ENCODE measurements around the gene SGK2.

SGK2 gene

GRCh38 chr20:43549416-43550065 lies 9.3 kb upstream of the SGK2 start:
- TF ChIP-seq, protein P1, sequence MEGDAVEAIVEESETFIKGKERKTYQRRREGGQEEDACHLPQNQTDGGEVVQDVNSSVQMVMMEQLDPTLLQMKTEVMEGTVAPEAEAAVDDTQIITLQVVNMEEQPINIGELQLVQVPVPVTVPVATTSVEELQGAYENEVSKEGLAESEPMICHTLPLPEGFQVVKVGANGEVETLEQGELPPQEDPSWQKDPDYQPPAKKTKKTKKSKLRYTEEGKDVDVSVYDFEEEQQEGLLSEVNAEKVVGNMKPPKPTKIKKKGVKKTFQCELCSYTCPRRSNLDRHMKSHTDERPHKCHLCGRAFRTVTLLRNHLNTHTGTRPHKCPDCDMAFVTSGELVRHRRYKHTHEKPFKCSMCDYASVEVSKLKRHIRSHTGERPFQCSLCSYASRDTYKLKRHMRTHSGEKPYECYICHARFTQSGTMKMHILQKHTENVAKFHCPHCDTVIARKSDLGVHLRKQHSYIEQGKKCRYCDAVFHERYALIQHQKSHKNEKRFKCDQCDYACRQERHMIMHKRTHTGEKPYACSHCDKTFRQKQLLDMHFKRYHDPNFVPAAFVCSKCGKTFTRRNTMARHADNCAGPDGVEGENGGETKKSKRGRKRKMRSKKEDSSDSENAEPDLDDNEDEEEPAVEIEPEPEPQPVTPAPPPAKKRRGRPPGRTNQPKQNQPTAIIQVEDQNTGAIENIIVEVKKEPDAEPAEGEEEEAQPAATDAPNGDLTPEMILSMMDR (conservative IDR thresholded peaks at IDR 0.05; ENCODE audit: low read depth, low read length), result no peak
- Histone ChIP-seq H3K4me3 (IDR thresholded peaks at IDR 0.05; ENCODE audit: insufficient read depth, low read depth, low read length) (no peak overlapping the region), H3K9ac (no peak overlapping the region), H3K36me3 (ENCODE audit: insufficient read depth) (no peaks in the 10 kb centered on the region), H2AFZ (ENCODE audit: low read depth) (no peak overlapping the region), H3K27me3 (ENCODE audit: insufficient read depth, low read depth) (no peaks in the 10 kb centered on the region), H3K4me1 (ENCODE audit: low read depth, poor library complexity, severe bottlenecking) (peaks cover 5% of the 10 kb centered on the region), H3K27ac (no peak overlapping the region), H4K20me1 (ENCODE audit: insufficient read depth) (no peaks in the 10 kb centered on the region), H3K79me2 (ENCODE audit: insufficient read depth, low read depth) (no peaks in the 10 kb centered on the region), H3K4me2 (no peak overlapping the region)

DNA sequence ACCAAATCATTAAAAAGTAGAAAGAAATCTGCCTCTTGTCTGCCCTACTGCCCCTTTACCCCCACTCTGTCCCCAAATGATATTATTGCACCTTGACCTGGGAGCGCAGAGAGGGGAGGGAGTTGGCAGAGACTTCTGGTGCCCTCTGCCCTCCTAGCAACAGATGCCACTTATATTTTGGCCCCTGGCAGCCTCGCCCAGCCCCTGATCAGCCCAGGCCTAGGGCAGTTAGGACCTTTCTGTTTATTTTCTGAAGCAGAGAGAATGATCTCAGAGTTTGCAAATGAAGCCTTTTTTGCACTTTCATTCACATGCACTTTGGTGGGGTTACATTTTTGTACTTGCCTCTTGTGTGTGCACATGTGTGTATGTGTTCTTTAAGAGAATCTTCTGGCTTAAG lies 8.4 kb upstream of the SGK2 start:
- H3K4me1 ChIP-seq (ENCODE audit: low read depth, poor library complexity, severe bottlenecking), result no peaks in the 10 kb centered on the region
- H3K27ac ChIP-seq, result no peak overlapping the region
- H4K20me1 ChIP-seq (ENCODE audit: insufficient read depth), result no peaks in the 10 kb centered on the region
- H3K27me3 ChIP-seq (ENCODE audit: insufficient read depth, low read depth), result no peaks in the 10 kb centered on the region
- H3K4me2 ChIP-seq, result no peak overlapping the region
- H3K79me2 ChIP-seq (ENCODE audit: insufficient read depth, low read depth), result no peaks in the 10 kb centered on the region
- H3K36me3 ChIP-seq (ENCODE audit: insufficient read depth), result no peaks in the 10 kb centered on the region
- no peak overlapping the region for H3K4me3 ChIP-seq (IDR thresholded peaks at IDR 0.05; ENCODE audit: insufficient read depth, low read depth, low read length)
- H3K9ac ChIP-seq, result no peak overlapping the region
- TF ChIP-seq, protein P1 (conservative IDR thresholded peaks at IDR 0.05; ENCODE audit: low read depth, low read length), result no peak
- H2AFZ ChIP-seq (ENCODE audit: low read depth), result no peak overlapping the region

- no peak overlapping the region for H3K4me3 ChIP-seq (IDR thresholded peaks at IDR 0.05; ENCODE audit: insufficient read depth, low read depth, low read length)
- H3K9ac ChIP-seq, result no peak overlapping the region
- TF ChIP-seq, protein P1 (conservative IDR thresholded peaks at IDR 0.05; ENCODE audit: low read depth, low read length), result no peak
- no peaks in the 10 kb centered on the region for H4K20me1 ChIP-seq (ENCODE audit: insufficient read depth)
- H3K27me3 ChIP-seq (ENCODE audit: insufficient read depth, low read depth), result no peaks in the 10 kb centered on the region
- H2AFZ ChIP-seq (ENCODE audit: low read depth), result no peak overlapping the region
- H3K4me1 ChIP-seq (ENCODE audit: low read depth, poor library complexity, severe bottlenecking), result no peaks in the 10 kb centered on the region
- no peaks in the 10 kb centered on the region for H3K36me3 ChIP-seq (ENCODE audit: insufficient read depth)
- no peaks in the 10 kb centered on the region for H3K79me2 ChIP-seq (ENCODE audit: insufficient read depth, low read depth)
- no peak overlapping the region for H3K27ac ChIP-seq
- no peak overlapping the region for H3K4me2 ChIP-seq
Measured at GRCh38 chr20:43554369-43554768, 4.5 kb upstream of the SGK2 start.

DNA sequence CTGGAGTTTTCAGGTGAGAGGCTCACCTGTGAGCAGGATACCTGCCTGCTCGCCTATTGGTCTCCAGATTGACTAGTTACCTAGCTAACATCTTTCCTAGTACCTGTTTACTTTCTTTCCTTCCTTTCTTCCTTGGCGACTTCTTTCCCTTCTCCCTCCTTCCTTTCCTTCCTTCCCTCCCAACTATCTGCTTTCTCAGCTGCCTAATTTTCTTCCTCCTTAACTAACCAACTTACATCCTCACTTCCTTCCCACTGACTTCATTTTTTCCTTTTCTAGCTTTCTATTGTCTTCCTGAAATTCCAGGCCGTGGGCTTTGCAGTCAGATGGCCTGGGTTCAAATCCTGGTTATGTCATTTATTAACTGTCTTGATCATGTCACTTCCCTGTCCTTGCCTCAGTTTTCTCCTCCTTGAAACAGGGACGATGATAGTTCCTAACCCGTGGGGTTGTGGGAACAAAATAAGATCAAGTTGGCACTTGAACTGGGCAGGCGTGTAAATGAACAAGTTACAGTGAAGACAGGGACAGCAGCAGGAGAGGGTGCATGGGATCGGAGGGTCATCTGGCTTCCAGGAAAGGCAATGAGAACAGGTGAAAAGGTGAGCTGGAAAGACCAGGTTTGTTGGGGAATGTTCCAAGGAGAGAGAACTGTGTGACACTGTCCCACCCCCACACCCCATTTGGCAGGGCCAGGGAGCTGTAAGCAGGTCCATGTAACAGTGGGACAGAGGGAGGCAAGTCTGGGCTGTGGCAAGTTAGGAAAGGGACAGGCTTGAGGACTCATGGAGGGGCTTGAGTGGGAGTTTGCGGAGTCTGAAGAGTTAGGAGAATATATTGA lies 540 bp downstream of the SGK2 start:
- Histone ChIP-seq H3K4me1 (ENCODE audit: low read depth, poor library complexity, severe bottlenecking) (no peaks in the 10 kb centered on the region), H3K4me2 (no peak overlapping the region), H3K27me3 (ENCODE audit: insufficient read depth, low read depth) (no peaks in the 10 kb centered on the region), H2AFZ (ENCODE audit: low read depth) (no peak overlapping the region), H3K27ac (no peak overlapping the region), H4K20me1 (ENCODE audit: insufficient read depth) (no peaks in the 10 kb centered on the region), H3K36me3 (ENCODE audit: insufficient read depth) (no peaks in the 10 kb centered on the region), H3K79me2 (ENCODE audit: insufficient read depth, low read depth) (no peaks in the 10 kb centered on the region), H3K9ac (no peak overlapping the region), H3K4me3 (IDR thresholded peaks at IDR 0.05; ENCODE audit: insufficient read depth, low read depth, low read length) (no peak overlapping the region)
- TF ChIP-seq, protein P1 (conservative IDR thresholded peaks at IDR 0.05; ENCODE audit: low read depth, low read length), result no peak
